HFFc6 (cell line): Measurements from ENCODE around the gene NT5M. TPM values are rescaled to one million over a fixed set of nuclear protein-coding genes. Genes with fewer than 3 reads are reported as not detected.
"Not testable (repeated sequence)": the region's sequence is repeated elsewhere in the genome, so short reads cannot be mapped to it uniquely, and the experiment has no call there.

Experiments used
- DNase-seq: peaks from one replicate; pipeline ENCODE4 v3.0.0-alpha.2; 2018
- H3K27ac Mint-ChIP-seq: 2 replicates; pipeline ENCODE4 v1.8.0; 2020; ENCODE audit warnings: mild to moderate bottlenecking, mixed read lengths
- H3K27me3 Mint-ChIP-seq: 2 replicates; pipeline ENCODE4 v1.8.0; 2021; ENCODE audit warnings: mild to moderate bottlenecking, moderate library complexity, mixed read lengths; ENCODE audit not compliant: insufficient read depth
- H3K36me3 Mint-ChIP-seq: 2 replicates; pipeline ENCODE4 v1.8.0; 2021; ENCODE audit warnings: low read depth, mixed read lengths
- H3K4me1 Mint-ChIP-seq: 2 replicates; pipeline ENCODE4 v1.8.0; 2020; ENCODE audit warnings: low read depth, mixed read lengths
- H3K4me3 Mint-ChIP-seq: 2 replicates; pipeline ENCODE4 v1.8.0; 2020; ENCODE audit warnings: mild to moderate bottlenecking, moderate library complexity, mixed read lengths
- H3K9me3 Mint-ChIP-seq: 2 replicates; pipeline ENCODE4 v1.8.0; 2020; ENCODE audit warnings: mild to moderate bottlenecking, mixed read lengths
- CTCF ChIP-seq: fragments of 200-600 bp; sonication (generic); IDR thresholded peaks from 2 replicates; pipeline ENCODE4 v1.5.0; 2021; ENCODE audit warnings: antibody characterized with exemption, mild to moderate bottlenecking
- total RNA-seq, 6 experiments: library from RNA; stranded (reverse); fragmentation: NEBNext Ultra II Directional; extraction: Animal tissue kit (Norgen Biotek cat#: 25700); gene quantifications; 2 replicates in 1 of 6; 3 replicates in 5 of 6; pipeline ENCODE4 v1.2.3, GENCODE V29; 2021

The NT5M gene
- total RNA-seq, 6 experiments from 2014 or later = 0.20 to 0.83 (median 0.60) TPM

- H3K9me3 Mint-ChIP-seq = no peaks in the 10 kb centered on the region
- H3K4me1 Mint-ChIP-seq = no peaks in the 10 kb centered on the region
- no peak for TF ChIP-seq CTCF
These were observed 79.8 kb downstream of the NT5M start for GRCh38 chr17:17382971-17383370.

GRCh38 chr17:17383431-17384290 is 80.5 kb downstream of the NT5M start:
- not testable (repeated sequence) for DNase-seq, H3K36me3 Mint-ChIP-seq, H3K4me1 Mint-ChIP-seq, H3K27ac Mint-ChIP-seq, H3K4me3 Mint-ChIP-seq, H3K9me3 Mint-ChIP-seq
- peaks cover 40% of the 10 kb centered on the region for H3K27me3 Mint-ChIP-seq

More at GRCh38 chr17:17382971-17383370, 79.8 kb downstream of the NT5M start:
- no peak for DNase-seq
- Mint-ChIP-seq H3K4me3 (no peak overlapping the region), H3K27ac (no peak overlapping the region), H3K27me3 (peaks cover 40% of the 10 kb centered on the region), H3K36me3 (no peaks in the 10 kb centered on the region)

GRCh38 chr17:17384291-17384615 is 81.1 kb downstream of the NT5M start:
- Mint-ChIP-seq H3K27ac (no peak overlapping the region), H3K4me1 (no peaks in the 10 kb centered on the region), H3K27me3 (peaks cover 39% of the 10 kb centered on the region), H3K9me3 (no peaks in the 10 kb centered on the region), H3K4me3 (no peak overlapping the region), H3K36me3 (no peaks in the 10 kb centered on the region)
- DNase-seq = no peak
- no peak for TF ChIP-seq CTCF

GRCh38 chr17:17384961-17385360 is 81.8 kb downstream of the NT5M start:
- DNase-seq = no peak
- Mint-ChIP-seq H3K36me3 (no peaks in the 10 kb centered on the region), H3K4me3 (no peak overlapping the region), H3K27ac (no peak overlapping the region), H3K9me3 (no peaks in the 10 kb centered on the region), H3K4me1 (no peaks in the 10 kb centered on the region), H3K27me3 (peaks cover 35% of the 10 kb centered on the region)
- TF ChIP-seq CTCF = no peak

GRCh38 chr17:17385491-17385890 is 82.3 kb downstream of the NT5M start:
- no peak for TF ChIP-seq CTCF
- no peak for DNase-seq
- Mint-ChIP-seq H3K9me3 (no peaks in the 10 kb centered on the region), H3K4me1 (no peaks in the 10 kb centered on the region), H3K36me3 (no peaks in the 10 kb centered on the region), H3K4me3 (no peak overlapping the region), H3K27me3 (peaks cover 31% of the 10 kb centered on the region), H3K27ac (no peak overlapping the region)

- Mint-ChIP-seq H3K27ac (no peak overlapping the region), H3K36me3 (no peaks in the 10 kb centered on the region), H3K9me3 (peaks cover under 1% of the 10 kb centered on the region; the same call in 1 of the 2 replicates), H3K4me1 (no peaks in the 10 kb centered on the region), H3K27me3 (peaks cover 30% of the 10 kb centered on the region), H3K4me3 (no peak overlapping the region)
- no peak for DNase-seq
- TF ChIP-seq CTCF = no peak
These were observed 83.1 kb downstream of the NT5M start for GRCh38 chr17:17386094-17386800.
